Uterus (tissue), 2 donors: ENCODE results near the gene ZSWIM5.

Experiments used
- CTCF ChIP-seq, 4 experiments: fragments of 200-600 bp in 2 of 4; fragments of 450-650 bp in 2 of 4; sonication (generic) in 2 of 4; IDR thresholded peaks; one replicate each; pipeline ENCODE4 v1.5.1; 2016 to 2019; ENCODE audit warnings: antibody characterized with exemption in 4 of 4, mild to moderate bottlenecking in 2 of 4, moderate library complexity in 1 of 4
- POLR2A ChIP-seq, 2 donors: fragments of 450-650 bp; IDR thresholded peaks; one replicate each; pipeline ENCODE4 v1.6.1; 2016; ENCODE audit warnings: antibody characterized with exemption in 2 of 2, mild to moderate bottlenecking in 1 of 2, moderate library complexity in 1 of 2

GRCh38 chr1:45146833-45147232 lies 59.6 kb downstream of the ZSWIM5 start:
- no peak for TF ChIP-seq CTCF (IDR thresholded peaks at IDR 0.05)
- no peak for TF ChIP-seq POLR2A (IDR thresholded peaks at IDR 0.05)
